ENCODE data around the gene QKI.

DNA sequence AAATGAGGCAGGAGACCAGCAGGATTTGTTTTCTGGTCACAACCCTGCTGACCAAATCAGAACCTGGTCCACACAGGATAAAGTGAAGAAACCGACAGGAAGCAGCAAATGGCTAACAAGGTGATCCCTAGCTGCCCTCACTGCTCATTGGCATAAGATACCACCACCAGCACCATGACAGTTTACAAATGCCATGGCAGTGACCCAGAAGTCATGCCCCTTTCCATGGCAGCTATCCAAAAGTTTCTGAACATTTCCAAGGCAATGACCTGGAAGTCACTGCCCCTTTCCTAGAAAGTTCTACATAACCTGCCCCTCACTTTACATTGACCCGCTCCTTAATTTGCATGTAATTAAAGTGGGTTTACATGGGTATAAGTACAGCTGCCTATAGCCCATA lies 185.2 kb downstream of the QKI start:
- TF ChIP-seq POLR2A (IDR thresholded peaks at IDR 0.05; ENCODE audit: low read depth, low read length) (no peak), POLR2AphosphoS5 (IDR thresholded peaks at IDR 0.05; ENCODE audit: low read depth, low read length) (no peak), SPI1 (IDR thresholded peaks at IDR 0.05; ENCODE audit: low read depth, low read length) (no peak), TAF1 (IDR thresholded peaks at IDR 0.05; ENCODE audit: low read depth, low read length) (no peak), PAX5 (IDR thresholded peaks at IDR 0.05; ENCODE audit: insufficient read depth, low read length, severe bottlenecking) (no peak)

All from GM12891 (cell line).